DMS 273 (cell line): Measurements from ENCODE around the gene RAB31.
A peak's percentile ranks its signal among the peaks of the same experiment; 100 is the strongest.
"Not testable (repeated sequence)": the region's sequence is repeated elsewhere in the genome, so short reads cannot be mapped to it uniquely, and the experiment has no call there.

ENCODE experiments used
- DNase-seq: peaks from one replicate; lab custom pipeline; 2025; ENCODE audit not compliant: unreplicated experiment; lab: John Stamatoyannopoulos, UW

Gene RAB31

GRCh38 chr18:9835113-9835755, 127.1 kb downstream of the RAB31 start:
- peak; percentile 43 for DNase-seq

DNA sequence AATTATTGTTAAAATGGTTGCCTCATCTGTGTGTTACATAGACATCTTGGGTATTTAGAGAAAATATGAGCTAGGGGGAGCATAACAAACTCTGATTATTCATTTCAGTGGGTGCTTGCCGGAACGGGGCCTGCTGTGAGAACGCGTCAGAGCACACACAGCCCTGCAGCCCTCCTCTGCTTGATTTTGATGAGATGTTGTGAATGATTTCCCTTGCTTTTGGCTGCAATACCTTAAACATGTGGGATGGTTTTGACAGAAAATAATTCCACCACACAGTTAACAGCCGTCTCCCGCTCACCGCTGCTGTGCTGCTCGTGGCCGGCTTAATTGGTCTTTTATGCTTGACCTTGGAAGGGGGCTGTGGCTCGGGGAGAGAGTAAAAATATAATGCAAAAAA, 127.7 kb downstream of the RAB31 start:
- no peak for DNase-seq

DNA sequence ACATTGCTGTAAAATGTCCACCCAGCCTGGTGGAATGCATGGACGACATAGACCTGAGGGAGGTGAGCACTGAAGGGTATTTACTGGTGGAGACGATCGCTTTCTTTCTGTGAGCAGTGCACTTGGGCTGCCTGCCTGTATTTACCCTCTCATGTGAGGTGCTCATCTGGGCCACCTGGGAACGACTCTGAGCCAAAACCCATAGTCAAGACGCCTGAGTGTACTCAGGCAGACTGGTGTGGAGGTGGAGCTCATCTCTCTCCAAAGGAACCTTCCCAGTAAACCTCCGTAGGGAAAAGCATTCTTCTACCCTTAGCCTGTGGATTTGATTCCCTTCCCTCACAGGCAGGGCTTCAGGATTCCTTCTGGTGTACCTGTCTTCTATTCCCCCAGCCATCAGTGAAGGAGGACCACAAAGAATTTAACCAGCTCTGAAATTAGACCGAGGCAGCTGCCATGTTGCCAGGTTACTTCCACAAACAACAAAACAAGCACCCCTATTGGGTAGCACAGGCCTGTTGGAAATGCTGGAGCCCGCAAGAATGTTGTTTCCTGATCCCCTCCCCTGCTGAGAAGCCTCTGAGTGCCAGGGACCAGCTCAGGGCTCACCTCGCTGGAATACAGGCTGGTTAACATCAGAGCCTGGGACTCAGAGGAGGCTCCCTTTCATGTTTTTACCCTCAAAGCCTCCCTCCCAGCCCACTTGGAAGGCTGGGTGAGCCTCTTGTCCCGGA, 130.2 kb downstream of the RAB31 start:
- DNase-seq, result peak; percentile 9

GRCh38 chr18:9839211-9839610, 131.1 kb downstream of the RAB31 start:
- no peak for DNase-seq

DNA sequence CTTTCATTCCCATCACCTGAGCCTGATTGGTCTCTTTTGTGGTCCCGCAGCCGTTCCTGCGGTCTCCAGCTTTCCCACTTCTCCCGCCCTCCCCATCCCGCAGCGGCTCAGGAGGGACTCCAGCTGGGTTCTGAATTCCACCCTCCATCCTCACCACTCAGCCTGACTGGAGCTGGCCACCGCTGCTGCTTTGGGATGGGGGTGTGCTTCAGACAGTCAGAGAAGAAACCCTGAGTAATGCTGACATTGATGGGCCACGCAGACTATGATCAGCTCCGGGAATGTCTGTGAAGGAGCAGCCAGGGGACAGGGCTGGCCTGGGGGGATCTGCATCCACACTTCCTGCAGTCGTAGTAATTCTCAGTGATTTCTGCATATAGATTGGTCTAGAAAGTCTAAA, 131.8 kb downstream of the RAB31 start:
- no peak for DNase-seq

GRCh38 chr18:9841752-9842151, 133.7 kb downstream of the RAB31 start:
- DNase-seq, result no peak

GRCh38 chr18:9842448-9842847, 134.3 kb downstream of the RAB31 start:
- no peak for DNase-seq

GRCh38 chr18:9845256-9845655, 137.2 kb downstream of the RAB31 start:
- no peak for DNase-seq

DNA sequence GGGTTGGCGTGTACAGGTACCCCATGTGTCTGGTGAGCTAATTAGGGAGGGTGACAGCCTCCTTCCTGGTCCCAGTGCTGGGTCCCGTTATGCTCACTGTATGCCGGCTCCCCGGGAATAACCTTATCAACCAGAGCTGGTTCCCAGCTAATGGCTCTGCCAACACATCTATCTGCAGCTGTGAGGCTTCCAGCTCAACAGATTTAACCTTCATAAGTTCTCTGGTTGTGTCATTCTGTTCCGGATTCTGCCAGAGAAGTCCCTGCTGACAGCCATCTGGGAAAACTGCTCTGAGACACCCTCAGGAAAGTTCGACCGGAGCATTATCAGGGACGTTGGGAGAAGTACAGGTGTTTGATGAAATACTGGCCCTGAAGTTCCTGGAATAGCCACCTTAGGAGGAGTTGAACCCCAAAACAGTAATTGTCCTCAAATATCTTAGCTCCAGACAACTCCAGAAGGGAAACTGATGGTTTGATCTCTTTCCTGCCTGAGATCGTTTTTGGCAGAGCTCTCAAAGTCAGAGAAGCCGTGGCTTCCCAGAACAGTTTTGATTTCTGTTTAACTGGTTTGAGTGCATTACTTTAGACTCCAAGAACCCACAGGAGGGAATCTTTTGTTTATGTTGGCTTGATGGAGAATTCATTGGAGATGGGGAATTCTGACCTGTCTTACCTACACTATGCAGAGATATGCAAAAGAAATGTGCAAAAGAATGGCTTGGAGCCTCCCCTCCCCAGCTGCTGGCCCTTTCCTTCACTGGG, 138.2 kb downstream of the RAB31 start:
- no peak for DNase-seq

DNA sequence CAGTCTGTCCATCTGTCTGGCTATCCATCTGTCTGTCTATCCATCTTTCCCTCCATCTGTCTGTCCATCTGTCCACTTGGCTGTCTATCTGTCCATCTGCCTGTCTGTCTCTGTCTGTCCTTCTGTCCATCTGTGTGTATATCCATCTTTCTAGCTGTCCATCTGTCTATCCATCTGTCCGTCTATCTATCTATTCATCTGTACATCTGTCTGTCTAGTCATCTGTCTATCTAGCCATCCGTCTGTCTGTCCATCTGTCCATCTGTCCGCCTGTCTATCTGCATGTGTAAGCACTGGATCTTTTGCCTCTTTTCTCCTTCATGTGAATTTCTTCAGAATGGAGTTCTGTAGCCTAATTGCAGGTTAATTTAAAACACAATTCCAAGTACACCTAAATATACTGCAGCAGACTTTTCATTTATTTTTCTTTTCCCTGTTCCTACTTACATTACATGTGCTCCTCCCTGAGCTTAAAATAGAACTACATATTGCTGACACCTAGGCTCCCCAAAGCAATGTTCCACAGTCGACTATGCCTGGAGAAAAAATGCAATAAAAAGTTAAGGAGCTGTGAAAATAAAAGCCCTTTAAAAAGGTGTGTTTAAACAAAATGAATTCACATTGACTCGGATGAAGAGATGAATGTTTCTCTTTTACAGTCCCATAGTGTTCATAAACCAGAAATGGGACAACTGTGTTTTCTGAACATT, 140.2 kb downstream of the RAB31 start:
- peak; percentile 83 for DNase-seq

- DNase-seq, result no peak
Measured at GRCh38 chr18:9849407-9850283, 141.5 kb downstream of the RAB31 start.

- no peak for DNase-seq
Measured at GRCh38 chr18:9850309-9850708, 142.2 kb downstream of the RAB31 start.

DNA sequence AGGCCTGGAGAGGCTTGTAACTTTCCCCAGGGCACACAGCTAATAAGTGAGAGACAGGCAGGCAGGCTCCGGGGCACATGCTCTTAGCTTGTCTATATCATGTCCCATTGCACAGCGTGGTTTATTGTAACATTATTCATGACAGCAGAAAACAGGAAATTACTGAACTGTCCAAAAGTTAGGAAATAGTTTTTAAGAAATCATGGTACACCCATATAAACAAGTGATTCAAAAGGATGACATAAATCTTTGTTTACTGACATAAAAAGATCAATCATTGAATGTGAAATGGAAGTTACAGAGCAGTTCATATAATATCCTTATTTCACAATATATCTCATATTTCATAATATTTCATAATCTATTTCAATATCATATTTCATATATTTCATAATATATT, 143.4 kb downstream of the RAB31 start:
- no peak for DNase-seq

- DNase-seq, result no peak
Measured at GRCh38 chr18:9852266-9853081, 144.4 kb downstream of the RAB31 start.

DNA sequence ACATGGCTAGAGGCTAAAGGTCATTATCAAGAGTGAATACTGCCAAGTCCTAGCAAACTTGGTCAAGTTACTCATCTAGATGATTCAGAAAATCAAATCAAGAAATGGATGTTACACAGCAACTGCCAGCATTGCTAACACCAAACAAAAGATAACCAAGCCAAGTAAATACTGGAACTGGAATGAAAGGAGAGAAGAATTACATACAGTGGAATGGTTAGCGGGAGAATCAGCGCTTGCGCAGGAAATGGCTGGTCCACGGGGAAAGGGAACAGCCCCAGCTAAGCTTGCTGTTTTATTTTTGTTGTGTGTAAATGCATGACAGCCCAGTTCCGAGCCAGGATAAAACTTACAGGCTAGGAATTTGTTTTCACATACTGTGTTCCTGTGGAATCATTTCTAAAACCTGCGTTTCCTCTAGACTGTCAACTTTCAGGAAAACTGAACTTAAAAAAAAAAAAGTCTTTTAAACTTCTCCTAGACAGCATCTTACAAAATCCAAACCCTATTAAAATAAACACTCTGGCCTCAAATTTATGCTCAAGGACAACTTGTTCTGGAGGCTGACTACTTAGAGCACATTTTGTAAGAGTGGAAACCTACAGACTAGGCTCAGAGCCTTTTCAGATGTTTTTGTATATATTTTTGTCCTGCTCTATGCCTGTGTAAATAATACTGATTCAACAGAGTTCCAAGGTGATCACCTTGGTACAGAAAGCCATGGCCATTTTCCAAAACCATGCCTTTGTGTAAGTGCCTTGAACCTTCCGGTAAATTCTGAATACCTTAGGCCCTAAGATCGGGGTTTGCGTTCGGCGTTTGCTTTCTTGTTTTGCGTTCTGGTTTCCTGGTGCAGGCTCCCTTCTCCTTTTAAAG, 146.9 kb downstream of the RAB31 start:
- no peak for DNase-seq

DNA sequence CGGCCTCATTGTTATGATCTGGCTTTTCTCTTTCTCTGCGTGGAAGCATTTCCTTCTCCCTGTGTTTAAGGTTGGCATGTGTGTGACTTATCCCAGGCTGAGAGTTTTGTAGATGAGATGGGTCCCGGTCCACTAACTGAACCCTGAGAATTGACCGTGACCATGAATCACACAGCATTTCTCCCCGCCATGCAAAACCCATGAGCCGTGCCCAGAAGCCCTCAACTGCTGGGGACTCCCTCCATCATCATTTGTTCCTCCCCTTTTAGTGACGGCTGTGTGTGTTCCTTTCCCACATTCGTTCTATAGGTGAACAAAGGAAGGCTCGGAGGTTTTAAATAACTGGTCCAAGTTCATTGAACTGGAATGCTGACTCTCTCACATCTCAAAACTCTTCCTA, 147.6 kb downstream of the RAB31 start:
- no peak for DNase-seq

- no peak for DNase-seq
Measured at GRCh38 chr18:9856092-9856491, 148.0 kb downstream of the RAB31 start.

- not testable (repeated sequence) for DNase-seq
Measured at GRCh38 chr18:9857479-9857998, 149.4 kb downstream of the RAB31 start.
